ENCODE data around the gene ADCY9.
"Not testable (repeated sequence)": the region's sequence is repeated elsewhere in the genome, so short reads cannot be mapped to it uniquely, and the experiment has no call there.

Gene ADCY9

GRCh38 chr16:3948378-3948995, 167.8 kb downstream of the ADCY9 start:
- DNase-seq: no peak

GRCh38 chr16:3946604-3947180, 169.6 kb downstream of the ADCY9 start:
- DNase-seq: no peak

GRCh38 chr16:3945751-3946603, 170.3 kb downstream of the ADCY9 start:
- DNase-seq: no peak

GRCh38 chr16:3944457-3944856, 171.8 kb downstream of the ADCY9 start:
- DNase-seq: not testable (repeated sequence)

- not testable (repeated sequence) for DNase-seq
These were observed 174.1 kb downstream of the ADCY9 start for GRCh38 chr16:3942146-3942545.

GRCh38 chr16:3938843-3939624, 177.2 kb downstream of the ADCY9 start:
- DNase-seq: no peak

GRCh38 chr16:3938471-3938842, 177.8 kb downstream of the ADCY9 start:
- no peak for DNase-seq

GRCh38 chr16:3937066-3937875, 179.0 kb downstream of the ADCY9 start:
- no peak for DNase-seq

GRCh38 chr16:3935921-3936320, 180.3 kb downstream of the ADCY9 start:
- DNase-seq: no peak

- no peak for DNase-seq
These were observed 181.6 kb downstream of the ADCY9 start for GRCh38 chr16:3934491-3935181.

- DNase-seq: not testable (repeated sequence)
These were observed 189.1 kb downstream of the ADCY9 start for GRCh38 chr16:3927147-3927546.

GRCh38 chr16:3924763-3925162, 191.5 kb downstream of the ADCY9 start:
- no peak for DNase-seq

GRCh38 chr16:3922241-3922640, 194.0 kb downstream of the ADCY9 start:
- no peak for DNase-seq

- no peak for DNase-seq
These were observed 196.0 kb downstream of the ADCY9 start for GRCh38 chr16:3920206-3920605.

GRCh38 chr16:3919413-3919812, 196.8 kb downstream of the ADCY9 start:
- DNase-seq: no peak

GRCh38 chr16:3915426-3916260, 200.6 kb downstream of the ADCY9 start:
- DNase-seq: no peak

GRCh38 chr16:3912897-3913296, 203.3 kb downstream of the ADCY9 start:
- no peak for DNase-seq
